Smooth muscle cell (in vitro differentiated cells): ENCODE results near the gene RNF25. TPM values are rescaled to one million over a fixed set of nuclear protein-coding genes. Genes with fewer than 3 reads are reported as not detected.

Experiments
- DNase-seq: peaks from one replicate; lab custom pipeline; 2025; ENCODE audit not compliant: unreplicated experiment; lab: John Stamatoyannopoulos, UW
- H2AFZ ChIP-seq: fragments of 200-600 bp; sonication (generic); 2 replicates; pipeline ENCODE4 v1.6.0; 2016; ENCODE audit warnings: antibody characterized with exemption, low read depth, mild to moderate bottlenecking
- H3F3A ChIP-seq: fragments of 200-600 bp; sonication (generic); 2 replicates; pipeline ENCODE4 v1.6.0; 2017; ENCODE audit warnings: antibody characterized with exemption, low read depth
- H3K27ac ChIP-seq: fragments of 200-600 bp; sonication (generic); 2 replicates; pipeline ENCODE4 v1.5.1; 2016; ENCODE audit warnings: low read depth, mild to moderate bottlenecking
- H3K27me3 ChIP-seq: fragments of 200-600 bp; sonication (generic); 2 replicates; pipeline ENCODE4 v1.6.1; 2016; ENCODE audit warnings: low read depth, mild to moderate bottlenecking
- H3K36me3 ChIP-seq: fragments of 200-600 bp; sonication (generic); 2 replicates; pipeline ENCODE4 v1.5.1; 2016; ENCODE audit warnings: low read depth
- H3K4me1 ChIP-seq: fragments of 200-600 bp; sonication (generic); 2 replicates; pipeline ENCODE4 v1.5.1; 2016; ENCODE audit warnings: low read depth
- H3K4me2 ChIP-seq: fragments of 200-600 bp; sonication (generic); 2 replicates; pipeline ENCODE4 v1.6.0; 2016; ENCODE audit warnings: mild to moderate bottlenecking
- H3K4me3 ChIP-seq: fragments of 200-600 bp; sonication (generic); 2 replicates; pipeline ENCODE4 v1.5.1; 2016; ENCODE audit warnings: mild to moderate bottlenecking
- H3K79me2 ChIP-seq: fragments of 200-600 bp; sonication (generic); 2 replicates; pipeline ENCODE4 v1.6.0; 2016; ENCODE audit warnings: low read depth, mild to moderate bottlenecking
- H3K9ac ChIP-seq: fragments of 200-600 bp; sonication (generic); 2 replicates; pipeline ENCODE4 v1.6.0; 2016; ENCODE audit warnings: low read depth
- H3K9me3 ChIP-seq: fragments of 200-600 bp; sonication (generic); replicated peaks from 2 replicates; pipeline ENCODE4 v1.5.1; 2016; ENCODE audit warnings: low read depth
- H4K20me1 ChIP-seq: fragments of 200-600 bp; sonication (generic); 2 replicates; pipeline ENCODE4 v1.6.0; 2016; ENCODE audit warnings: low read depth
- CTCF ChIP-seq: fragments of 200-600 bp; sonication (generic); IDR thresholded peaks from 2 replicates; pipeline ENCODE4 v1.5.1; 2017; ENCODE audit warnings: borderline replicate concordance, mild to moderate bottlenecking, antibody characterized with exemption; ENCODE audit not compliant: insufficient read depth, poor library complexity, severe bottlenecking
- WGBS: methylation state at CpG from one replicate; pipeline ENCODE4 v1.1.7; 2016; ENCODE audit warnings: low lambda C conversion rate; 5-methylcytosine and 5-hydroxymethylcytosine counted together
- polyA plus RNA-seq: library from polyadenylated mRNA; unstranded; fragments of >200 nt; fragmentation: Nextera tagmentation; extraction: Ambion mirVana; gene quantifications from 2 replicates; pipeline ENCODE4 v1.2.1, GENCODE V29; 2016
- total RNA-seq: library from RNA; depleted of rRNA; stranded (reverse); fragments of >200 nt; gene quantifications from 2 replicates; pipeline ENCODE4 v1.2.3, GENCODE V29; 2014

The RNF25 gene
- total and polyA plus RNA-seq, 2 experiments from 2014 or later, result 33.5 to 43.1 TPM

- H3K9ac ChIP-seq, result no peak overlapping the region
- H4K20me1 ChIP-seq, result no peaks in the 10 kb centered on the region
- no peak overlapping the region for H2AFZ ChIP-seq
- no peak overlapping the region for H3K27ac ChIP-seq
- DNase-seq, result no peak
- no peak for TF ChIP-seq CTCF
- no peaks in the 10 kb centered on the region for H3K27me3 ChIP-seq
- H3K4me1 ChIP-seq, result no peaks in the 10 kb centered on the region
- H3K9me3 ChIP-seq, result no peaks in the 10 kb centered on the region
- no peaks in the 10 kb centered on the region for H3F3A ChIP-seq
- H3K79me2 ChIP-seq, result no peaks in the 10 kb centered on the region
- 88% methylated on average over 3 of the region's 3 CpGs for WGBS
- no peak overlapping the region for H3K4me3 ChIP-seq
- no peak overlapping the region for H3K4me2 ChIP-seq
- no peaks in the 10 kb centered on the region for H3K36me3 ChIP-seq
Observed at GRCh38 chr2:218680061-218680460, 8.3 kb upstream of the RNF25 start.

- no peak overlapping the region for H3K27ac ChIP-seq
- no peaks in the 10 kb centered on the region for H3K79me2 ChIP-seq
- TF ChIP-seq CTCF, result no peak
- H3F3A ChIP-seq, result no peaks in the 10 kb centered on the region
- no peak overlapping the region for H3K4me2 ChIP-seq
- no peaks in the 10 kb centered on the region for H3K9me3 ChIP-seq
- no peak for DNase-seq
- no peaks in the 10 kb centered on the region for H3K4me1 ChIP-seq
- H4K20me1 ChIP-seq, result no peaks in the 10 kb centered on the region
- WGBS, result 80% methylated on average over 4 of the region's 4 CpGs
- no peak overlapping the region for H3K4me3 ChIP-seq
- H3K9ac ChIP-seq, result no peak overlapping the region
- H2AFZ ChIP-seq, result no peak overlapping the region
- H3K27me3 ChIP-seq, result no peaks in the 10 kb centered on the region
- H3K36me3 ChIP-seq, result no peaks in the 10 kb centered on the region
Observed at GRCh38 chr2:218679119-218679518, 7.3 kb upstream of the RNF25 start.

GRCh38 chr2:218671097-218671653 lies 627 bp downstream of the RNF25 start:
- no peaks in the 10 kb centered on the region for H4K20me1 ChIP-seq
- peak overlapping the region; percentile 84 for H3K4me2 ChIP-seq
- peaks cover 4% of the 10 kb centered on the region for H3K4me1 ChIP-seq
- H3F3A ChIP-seq, result no peaks in the 10 kb centered on the region
- H3K79me2 ChIP-seq, result peaks cover 17% of the 10 kb centered on the region
- peak overlapping the region; percentile 85 for H3K27ac ChIP-seq
- no peaks in the 10 kb centered on the region for H3K9me3 ChIP-seq
- H2AFZ ChIP-seq, result peak overlapping the region; percentile 84
- no peak for TF ChIP-seq CTCF
- H3K36me3 ChIP-seq, result peaks cover 5% of the 10 kb centered on the region
- no peak for DNase-seq
- H3K27me3 ChIP-seq, result no peaks in the 10 kb centered on the region
- peak overlapping the region; percentile 97 for H3K4me3 ChIP-seq
- H3K9ac ChIP-seq, result peak overlapping the region; percentile 84
- 42% methylated on average over 12 of the region's 12 CpGs for WGBS

- no peak overlapping the region for H3K4me2 ChIP-seq
- over 99% methylated on average over 7 of the region's 7 CpGs for WGBS
- DNase-seq, result no peak
- H3K9me3 ChIP-seq, result no peaks in the 10 kb centered on the region
- H3K27ac ChIP-seq, result no peak overlapping the region
- H3K27me3 ChIP-seq, result no peaks in the 10 kb centered on the region
- H3K36me3 ChIP-seq, result peaks cover 5% of the 10 kb centered on the region
- H2AFZ ChIP-seq, result no peak overlapping the region
- peaks cover 3% of the 10 kb centered on the region for H3F3A ChIP-seq
- no peak for TF ChIP-seq CTCF
- H3K4me1 ChIP-seq, result peaks cover 6% of the 10 kb centered on the region
- no peaks in the 10 kb centered on the region for H4K20me1 ChIP-seq
- no peak overlapping the region for H3K4me3 ChIP-seq
- peaks cover 6% of the 10 kb centered on the region for H3K79me2 ChIP-seq
- no peak overlapping the region for H3K9ac ChIP-seq
Observed at GRCh38 chr2:218664653-218665052, 7.1 kb downstream of the RNF25 start.
